Panc1 (cell line): ENCODE measurements around the gene PADI1.

Experiments used
- CTCF ChIP-seq: fragments of 450-650 bp; IDR thresholded peaks from 2 replicates; pipeline ENCODE4 v1.5.1; 2017; ENCODE audit warnings: mild to moderate bottlenecking
- REST ChIP-seq, 2 experiments: IDR thresholded peaks; 2 replicates each; pipeline ENCODE4 v1.6.1; 2011 to 2012; ENCODE audit warnings: low read depth in 2 of 2, control low read depth in 1 of 2, low read length in 1 of 2, mild to moderate bottlenecking in 1 of 2, moderate library complexity in 1 of 2; ENCODE audit not compliant: insufficient read depth in 1 of 2
- SIN3A ChIP-seq: IDR thresholded peaks from 2 replicates; pipeline ENCODE4 v1.6.1; 2012; ENCODE audit warnings: low read depth, mild to moderate bottlenecking, low read length, moderate library complexity, borderline replicate concordance; ENCODE audit not compliant: insufficient read depth

GRCh38 chr1:17173217-17173616, 31.7 kb upstream of the PADI1 start:
- TF ChIP-seq CTCF (no peak), SIN3A (no peak), REST (IDR thresholded peaks at IDR 0.05; ENCODE audit: insufficient read depth in 1 of 2, low read depth in 2 of 2, low read length in 1 of 2) (no peak)
